ENCODE results near the gene HSPB7.

Gene HSPB7

DNA sequence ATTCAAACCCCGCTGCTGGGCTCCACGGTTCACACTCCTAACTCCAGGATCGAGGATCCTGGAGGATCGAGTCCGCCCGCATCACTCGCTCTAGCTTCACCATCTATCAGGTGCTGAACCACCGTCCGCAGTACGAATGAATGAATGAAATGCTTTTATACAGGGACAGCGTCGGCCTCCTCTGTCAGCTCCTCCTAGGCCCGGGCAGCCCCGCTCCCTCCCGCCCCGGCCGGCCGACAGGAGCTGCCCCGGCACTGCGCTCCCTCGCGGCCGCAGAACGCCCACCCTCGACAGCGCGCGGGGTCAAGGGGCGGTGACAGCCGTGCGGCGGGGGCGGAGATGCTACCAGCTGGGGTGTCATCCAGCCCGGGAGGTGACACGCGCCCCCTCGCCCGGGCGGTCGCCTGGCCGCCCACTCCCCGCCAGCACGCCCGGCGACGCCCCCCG lies 42.5 kb downstream of the HSPB7 start:
- TF ChIP-seq, protein P1, sequence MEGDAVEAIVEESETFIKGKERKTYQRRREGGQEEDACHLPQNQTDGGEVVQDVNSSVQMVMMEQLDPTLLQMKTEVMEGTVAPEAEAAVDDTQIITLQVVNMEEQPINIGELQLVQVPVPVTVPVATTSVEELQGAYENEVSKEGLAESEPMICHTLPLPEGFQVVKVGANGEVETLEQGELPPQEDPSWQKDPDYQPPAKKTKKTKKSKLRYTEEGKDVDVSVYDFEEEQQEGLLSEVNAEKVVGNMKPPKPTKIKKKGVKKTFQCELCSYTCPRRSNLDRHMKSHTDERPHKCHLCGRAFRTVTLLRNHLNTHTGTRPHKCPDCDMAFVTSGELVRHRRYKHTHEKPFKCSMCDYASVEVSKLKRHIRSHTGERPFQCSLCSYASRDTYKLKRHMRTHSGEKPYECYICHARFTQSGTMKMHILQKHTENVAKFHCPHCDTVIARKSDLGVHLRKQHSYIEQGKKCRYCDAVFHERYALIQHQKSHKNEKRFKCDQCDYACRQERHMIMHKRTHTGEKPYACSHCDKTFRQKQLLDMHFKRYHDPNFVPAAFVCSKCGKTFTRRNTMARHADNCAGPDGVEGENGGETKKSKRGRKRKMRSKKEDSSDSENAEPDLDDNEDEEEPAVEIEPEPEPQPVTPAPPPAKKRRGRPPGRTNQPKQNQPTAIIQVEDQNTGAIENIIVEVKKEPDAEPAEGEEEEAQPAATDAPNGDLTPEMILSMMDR (IDR thresholded peaks at IDR 0.05; ENCODE audit: low read depth, low read length) = no peak; the same call in none of the 2 replicates
- DNase-seq (ENCODE audit: extremely low read depth, low read depth) = no peak

DNA sequence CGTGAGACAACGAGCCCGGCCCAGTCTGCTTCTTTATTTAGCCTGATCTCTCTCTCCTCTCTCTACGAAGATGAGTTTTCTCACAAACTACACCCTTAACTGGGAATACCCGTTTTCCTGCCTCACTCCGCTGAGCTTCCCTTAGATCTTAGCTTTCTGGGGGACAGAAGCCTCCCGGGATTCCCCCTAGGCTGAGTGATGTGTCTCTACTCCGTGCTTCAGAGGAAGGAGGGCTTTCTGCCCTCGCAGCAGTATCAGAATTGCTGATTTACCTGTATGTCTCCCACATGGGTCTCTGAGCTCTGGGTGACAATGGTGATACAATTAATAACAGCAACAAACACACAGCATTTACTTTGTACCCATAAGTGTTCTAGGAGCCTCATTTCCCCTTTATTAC lies 43.0 kb downstream of the HSPB7 start:
- no peak for DNase-seq (ENCODE audit: extremely low read depth, low read depth)
- TF ChIP-seq, protein P1 (IDR thresholded peaks at IDR 0.05; ENCODE audit: low read depth, low read length) = no peak

DNA sequence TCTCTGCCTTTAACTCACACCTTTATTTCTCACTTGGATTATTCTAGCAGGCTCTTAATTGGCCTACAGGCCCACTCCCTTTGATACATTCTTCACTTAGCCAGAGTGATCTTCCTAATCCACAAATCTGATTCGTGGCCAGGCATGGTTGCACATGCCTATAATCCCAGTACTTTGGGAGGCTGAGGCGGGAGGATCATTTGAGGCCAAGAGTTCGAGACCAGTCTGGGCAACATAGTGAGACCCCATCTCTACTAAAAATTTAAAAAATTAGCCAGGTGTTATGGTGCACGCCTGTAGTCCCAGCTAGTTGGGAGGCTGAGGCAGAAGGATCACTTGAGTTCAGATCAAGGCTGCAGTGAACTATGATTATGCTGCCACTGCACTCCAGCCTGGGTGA lies 44.1 kb downstream of the HSPB7 start:
- no peak for DNase-seq (ENCODE audit: extremely low read depth, low read depth)
- TF ChIP-seq, protein P1 (IDR thresholded peaks at IDR 0.05; ENCODE audit: low read depth, low read length) = no peak

DNA sequence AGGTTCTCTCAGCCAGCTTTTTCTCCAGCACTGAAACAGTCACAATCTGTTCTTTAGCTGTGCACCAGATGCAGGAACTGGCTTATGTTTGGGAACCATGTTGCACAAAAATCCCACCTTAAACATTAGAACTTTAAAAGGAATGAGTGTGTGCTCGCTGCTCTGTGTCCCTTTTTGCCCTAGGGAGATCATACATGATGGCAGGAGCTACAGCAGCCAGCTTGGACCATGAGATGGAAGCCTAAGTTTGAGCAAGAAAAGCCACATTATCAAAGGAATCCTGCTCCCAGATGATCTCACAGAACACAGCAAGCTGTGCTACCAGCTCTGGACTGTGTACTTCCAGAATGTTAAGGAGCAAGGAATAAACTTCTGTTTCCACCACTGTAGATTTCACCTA lies 45.4 kb downstream of the HSPB7 start:
- TF ChIP-seq, protein P1 (IDR thresholded peaks at IDR 0.05; ENCODE audit: low read depth, low read length) = no peak
- DNase-seq (ENCODE audit: extremely low read depth, low read depth) = no peak

DNA sequence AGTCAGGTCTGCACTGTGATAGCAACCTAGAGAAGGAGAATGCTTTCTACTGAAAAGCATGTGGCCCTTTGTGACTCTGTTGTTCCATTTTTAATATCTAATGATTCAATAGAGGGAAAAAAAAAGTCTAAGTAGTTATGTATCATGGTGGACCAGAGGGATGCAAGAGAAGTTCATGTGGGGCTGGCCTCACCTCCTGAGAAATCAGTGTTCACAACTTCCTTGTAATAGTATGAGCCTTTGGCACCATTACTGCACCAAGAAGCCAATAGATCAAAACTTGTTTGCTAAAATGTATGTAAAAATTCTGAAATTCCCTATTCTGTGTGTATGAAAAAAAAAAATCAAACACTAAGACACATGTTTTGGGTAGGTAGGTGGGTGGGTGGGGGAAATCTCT lies 46.9 kb downstream of the HSPB7 start:
- TF ChIP-seq, protein P1 (IDR thresholded peaks at IDR 0.05; ENCODE audit: low read depth, low read length) = no peak
- no peak for DNase-seq (ENCODE audit: extremely low read depth, low read depth)

DNA sequence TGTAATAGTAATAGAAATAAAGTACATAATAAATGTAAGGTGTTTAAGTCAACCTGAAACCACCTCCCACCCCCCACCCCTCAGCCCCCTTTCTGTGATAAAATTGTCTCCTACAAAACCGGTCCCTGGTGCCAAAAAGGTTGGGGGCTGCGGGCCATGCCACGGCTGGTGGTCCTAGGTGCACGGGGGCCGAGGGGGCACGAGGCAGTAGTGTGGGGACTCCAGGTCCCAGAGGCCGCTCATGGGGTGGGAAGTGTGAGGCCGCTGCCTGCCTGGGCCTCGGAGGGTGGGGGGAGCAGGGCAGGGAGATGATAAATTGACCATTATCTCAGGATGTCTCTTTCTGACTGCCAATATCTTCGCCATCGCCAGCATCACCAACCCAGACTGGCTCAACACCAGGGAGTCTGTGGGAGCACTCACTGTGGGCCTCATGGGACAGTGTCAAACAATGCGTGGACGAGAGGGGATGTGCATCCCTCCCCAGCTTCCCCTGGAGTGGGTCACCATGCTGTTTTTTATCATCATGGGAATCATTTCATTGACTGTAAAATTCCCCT lies 48.4 kb downstream of the HSPB7 start:
- TF ChIP-seq, protein P1 (IDR thresholded peaks at IDR 0.05; ENCODE audit: low read depth, low read length) = no peak
- DNase-seq (ENCODE audit: extremely low read depth, low read depth) = no peak

DNA sequence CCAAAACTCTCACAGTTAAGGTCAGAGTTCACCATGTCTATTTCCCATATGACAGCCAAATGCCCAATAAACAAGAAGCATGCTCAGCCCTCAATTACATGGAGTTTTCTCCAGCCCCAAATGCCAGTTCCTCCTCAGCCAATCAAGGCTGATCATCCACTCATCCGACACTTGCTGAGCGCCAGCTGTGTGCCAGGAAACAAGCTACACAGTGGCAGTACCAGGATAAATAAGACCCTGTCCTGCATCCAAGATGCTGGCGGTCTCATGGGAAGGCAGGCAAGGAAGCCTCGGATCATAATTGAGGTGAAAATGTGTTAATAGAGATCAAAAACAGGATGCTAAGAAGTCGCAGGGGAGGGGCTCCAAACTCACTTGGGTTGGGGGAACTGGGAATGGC lies 49.7 kb downstream of the HSPB7 start:
- TF ChIP-seq, protein P1 (IDR thresholded peaks at IDR 0.05; ENCODE audit: low read depth, low read length) = no peak
- no peak for DNase-seq (ENCODE audit: extremely low read depth, low read depth)

Data from AG09319 (cell line).